ENCODE data around the gene ORAI2.

GRCh38 chr7:102404005-102404861 is 29.1 kb upstream of the ORAI2 start:
- no peak for TF ChIP-seq EZH2phosphoT487 (IDR thresholded peaks at IDR 0.05; ENCODE audit: borderline replicate concordance, low read depth, low read length)
- TF ChIP-seq CTCF (conservative IDR thresholded peaks at IDR 0.05; ENCODE audit: low read length): peak; percentile 82

Measured in OCI-LY7 (cell line).